ENCODE results near the gene GRPR.
A peak's percentile ranks its signal among the peaks of the same experiment; 100 is the strongest.

Gene GRPR

DNA sequence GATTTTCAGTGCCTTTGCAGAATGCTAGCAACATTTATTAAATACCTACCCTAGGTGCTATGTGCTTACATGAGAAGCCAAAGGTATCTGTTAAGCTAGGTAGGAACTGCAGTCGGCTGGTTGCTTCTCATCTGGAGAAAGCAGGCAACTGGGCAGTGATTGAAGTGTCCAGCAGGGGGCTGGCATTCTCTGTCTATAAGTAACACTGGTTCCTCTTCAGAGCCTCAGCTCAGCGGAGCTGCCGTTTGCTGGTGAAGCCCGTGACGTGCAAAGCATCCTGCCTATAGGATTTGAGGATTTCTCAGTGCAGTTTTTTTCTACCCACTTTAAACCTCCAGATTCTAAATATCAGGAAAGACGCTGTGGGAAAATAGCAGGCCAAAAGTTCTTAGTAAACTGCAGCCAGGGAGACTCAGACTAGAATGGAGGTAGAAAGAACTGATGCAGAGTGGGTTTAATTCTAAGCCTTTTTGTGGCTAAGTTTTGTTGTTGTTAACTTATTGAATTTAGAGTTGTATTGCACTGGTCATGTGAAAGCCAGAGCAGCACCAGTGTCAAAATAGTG lies at the start of gene GRPR:
Gene GRPR (plus strand): TSS at position 344 of the 565 bp plus-strand sequence. CDS start 389 bp downstream, outside the sequence.
- H3K4me3 ChIP-seq (ENCODE audit: low read depth, low read length): no peak within 1 kb of the TSS
- TF ChIP-seq, protein P1, sequence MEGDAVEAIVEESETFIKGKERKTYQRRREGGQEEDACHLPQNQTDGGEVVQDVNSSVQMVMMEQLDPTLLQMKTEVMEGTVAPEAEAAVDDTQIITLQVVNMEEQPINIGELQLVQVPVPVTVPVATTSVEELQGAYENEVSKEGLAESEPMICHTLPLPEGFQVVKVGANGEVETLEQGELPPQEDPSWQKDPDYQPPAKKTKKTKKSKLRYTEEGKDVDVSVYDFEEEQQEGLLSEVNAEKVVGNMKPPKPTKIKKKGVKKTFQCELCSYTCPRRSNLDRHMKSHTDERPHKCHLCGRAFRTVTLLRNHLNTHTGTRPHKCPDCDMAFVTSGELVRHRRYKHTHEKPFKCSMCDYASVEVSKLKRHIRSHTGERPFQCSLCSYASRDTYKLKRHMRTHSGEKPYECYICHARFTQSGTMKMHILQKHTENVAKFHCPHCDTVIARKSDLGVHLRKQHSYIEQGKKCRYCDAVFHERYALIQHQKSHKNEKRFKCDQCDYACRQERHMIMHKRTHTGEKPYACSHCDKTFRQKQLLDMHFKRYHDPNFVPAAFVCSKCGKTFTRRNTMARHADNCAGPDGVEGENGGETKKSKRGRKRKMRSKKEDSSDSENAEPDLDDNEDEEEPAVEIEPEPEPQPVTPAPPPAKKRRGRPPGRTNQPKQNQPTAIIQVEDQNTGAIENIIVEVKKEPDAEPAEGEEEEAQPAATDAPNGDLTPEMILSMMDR (conservative IDR thresholded peaks at IDR 0.05; ENCODE audit: low read depth, low read length): peak; percentile 81
- DNase-seq (ENCODE audit: low read depth): peak; percentile 91

DNA sequence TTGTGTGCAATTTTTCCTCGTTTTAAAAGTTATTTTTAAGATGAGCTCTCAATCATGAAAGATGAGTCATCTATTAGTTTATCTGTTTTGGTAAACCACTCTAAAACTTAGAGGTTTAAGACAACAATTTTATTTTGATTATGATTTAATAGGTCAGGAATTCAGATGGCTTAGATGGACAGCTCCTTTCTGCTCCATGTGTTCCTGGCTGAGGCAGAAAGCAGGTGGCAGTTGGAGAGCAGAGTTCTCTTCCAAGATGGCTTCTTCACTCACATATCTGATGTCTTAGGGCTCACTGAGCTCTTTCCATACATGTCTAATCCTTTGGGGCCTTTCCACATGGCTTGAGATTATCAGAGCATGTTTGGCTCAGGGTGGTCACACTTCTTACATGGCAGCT lies 48.3 kb upstream of the GRPR start:
- TF ChIP-seq, protein P1 (conservative IDR thresholded peaks at IDR 0.05; ENCODE audit: low read depth, low read length): no peak
- H3K4me3 ChIP-seq (ENCODE audit: low read depth, low read length): no peak overlapping the region
- DNase-seq (ENCODE audit: low read depth): no peak

DNA sequence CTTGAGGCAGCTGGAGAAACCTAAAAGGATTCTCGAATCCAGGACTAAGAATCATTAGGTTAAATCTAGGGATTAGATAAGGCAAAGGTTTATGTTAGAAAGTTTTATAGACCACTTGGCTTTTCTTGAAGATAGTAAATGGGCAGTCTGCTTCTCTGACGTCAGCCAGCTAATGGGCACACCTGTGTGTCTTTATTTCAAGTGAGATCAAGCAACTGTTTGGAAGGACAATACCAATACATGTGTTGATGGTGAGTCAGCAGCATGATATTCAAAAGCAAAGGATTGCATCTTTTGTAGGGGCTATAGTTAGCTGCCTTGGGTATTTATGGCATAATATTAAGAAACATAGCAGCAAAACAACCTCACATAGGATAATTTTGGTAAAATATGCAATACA lies 46.5 kb upstream of the GRPR start:
- no peak overlapping the region for H3K4me3 ChIP-seq (ENCODE audit: low read depth, low read length)
- TF ChIP-seq, protein P1 (conservative IDR thresholded peaks at IDR 0.05; ENCODE audit: low read depth, low read length): no peak
- DNase-seq (ENCODE audit: low read depth): no peak

DNA sequence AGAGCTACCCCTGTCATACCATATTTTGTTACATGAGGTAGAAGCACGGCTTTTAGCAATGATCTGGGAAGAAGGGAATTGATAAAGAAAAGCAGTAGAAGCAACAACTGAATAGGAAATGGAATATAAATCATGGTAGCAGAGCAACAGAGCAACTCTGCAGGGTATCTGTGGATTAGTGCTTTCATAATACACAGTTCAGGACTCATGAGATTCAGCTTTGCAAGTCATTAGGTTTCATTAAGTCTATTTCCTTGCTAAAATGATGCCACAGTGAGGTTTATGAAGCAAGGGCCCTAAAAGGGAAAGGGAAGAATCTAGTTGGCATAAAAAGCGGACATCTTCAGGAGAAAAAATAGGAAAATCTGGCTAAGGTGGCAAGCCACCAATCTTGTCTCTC lies 45.6 kb upstream of the GRPR start:
- no peak for DNase-seq (ENCODE audit: low read depth)
- TF ChIP-seq, protein P1 (conservative IDR thresholded peaks at IDR 0.05; ENCODE audit: low read depth, low read length): no peak
- H3K4me3 ChIP-seq (ENCODE audit: low read depth, low read length): no peak overlapping the region

DNA sequence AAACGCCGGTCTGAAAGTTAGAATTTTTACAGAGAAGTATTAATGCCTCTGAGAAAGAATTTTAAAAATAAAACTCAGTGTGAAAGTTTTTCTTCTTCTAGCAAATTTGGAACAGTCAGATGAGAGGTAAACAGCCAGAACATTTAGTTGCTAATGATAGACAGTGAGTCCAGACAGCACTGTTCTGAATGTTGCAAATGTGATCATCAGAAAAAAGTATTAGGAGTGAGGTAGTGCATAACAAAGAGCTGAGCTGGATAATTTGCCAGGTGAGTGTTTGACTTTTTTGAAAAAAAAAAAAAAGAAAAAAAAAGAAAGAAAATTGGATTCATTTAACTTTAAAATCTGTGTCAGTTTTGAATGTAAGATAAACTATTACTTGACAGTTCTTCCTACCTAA lies 42.0 kb upstream of the GRPR start:
- no peak for DNase-seq (ENCODE audit: low read depth)
- TF ChIP-seq, protein P1 (conservative IDR thresholded peaks at IDR 0.05; ENCODE audit: low read depth, low read length): no peak
- no peak overlapping the region for H3K4me3 ChIP-seq (ENCODE audit: low read depth, low read length)

DNA sequence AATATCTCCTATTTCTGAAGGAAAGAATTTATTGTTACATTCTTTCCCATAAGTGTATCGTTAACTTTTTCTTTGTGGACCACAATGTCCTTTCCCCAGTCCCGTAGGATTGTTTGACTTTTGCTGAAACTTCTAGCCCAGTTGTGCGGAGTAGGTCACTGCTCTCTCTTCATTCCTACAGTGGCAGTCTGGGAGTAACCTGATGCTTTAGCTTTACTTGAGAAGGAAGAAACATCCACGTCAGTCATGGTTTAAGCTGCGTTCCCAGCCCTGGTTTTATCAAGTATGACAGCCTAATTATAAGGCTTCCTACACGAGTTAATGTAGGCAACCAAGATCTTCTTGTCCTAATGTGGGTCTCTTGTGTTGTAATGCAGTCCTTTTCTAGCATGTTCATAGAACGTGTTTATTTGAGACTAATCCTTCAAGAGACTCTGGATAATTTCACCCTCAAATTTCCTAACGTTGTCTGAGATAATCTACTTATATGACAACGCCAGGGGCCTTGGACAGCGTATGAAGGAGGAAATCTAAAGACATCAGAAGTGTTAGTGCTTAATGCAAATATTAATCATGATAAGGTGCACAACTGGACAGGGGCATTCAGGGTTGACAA lies 40.8 kb upstream of the GRPR start:
- no peak for DNase-seq (ENCODE audit: low read depth)
- TF ChIP-seq, protein P1 (conservative IDR thresholded peaks at IDR 0.05; ENCODE audit: low read depth, low read length): no peak

DNA sequence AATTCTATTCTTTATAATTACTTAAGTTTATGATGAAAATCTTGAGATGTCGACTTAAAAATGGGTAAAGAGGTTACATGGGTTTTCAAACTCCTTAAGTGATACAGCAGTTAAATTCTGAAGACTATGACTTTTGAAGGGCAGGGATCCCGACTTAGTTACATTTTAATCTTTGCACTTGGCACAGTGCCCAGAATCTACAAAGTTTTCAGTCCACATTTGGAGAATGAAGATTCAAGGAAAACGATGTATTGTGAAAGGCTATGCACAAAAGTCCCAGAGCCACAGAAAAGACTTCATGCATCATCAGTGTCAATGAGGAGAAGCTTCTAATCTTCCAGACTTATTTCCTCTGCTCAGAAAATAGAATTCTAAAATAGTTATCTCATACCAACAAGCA lies 36.3 kb upstream of the GRPR start:
- TF ChIP-seq, protein P1 (conservative IDR thresholded peaks at IDR 0.05; ENCODE audit: low read depth, low read length): no peak
- no peak overlapping the region for H3K4me3 ChIP-seq (ENCODE audit: low read depth, low read length)
- peak; percentile 5 for DNase-seq (ENCODE audit: low read depth)

More for the DNA sequence above, 40.8 kb upstream of the GRPR start:
- H3K4me3 ChIP-seq (ENCODE audit: low read depth, low read length): no peak overlapping the region
